ENCODE data around the gene VPS9D1.

GRCh38 chr16:89705006-89705405 lies 15.7 kb downstream of the VPS9D1 start:
- no peak for TF ChIP-seq POLR2A (IDR thresholded peaks at IDR 0.05; ENCODE audit: low read length)
- TF ChIP-seq GATA1 (IDR thresholded peaks at IDR 0.05; ENCODE audit: low read depth, low read length) = no peak

All from erythroblast (primary cell).